ENCODE measurements around the gene VAV2. TPM values are rescaled to one million over a fixed set of nuclear protein-coding genes. Genes with fewer than 3 reads are reported as not detected.

Gene VAV2
- total RNA-seq, 1 donor from 2014 or later, result 8.3 TPM

GRCh38 chr9:133967024-133967741, 24.9 kb downstream of the VAV2 start:
- no peaks in the 10 kb centered on the region for H3K36me3 ChIP-seq
- peaks cover 12% of the 10 kb centered on the region for H3K4me1 ChIP-seq
- intact Hi-C loops (cut with DNase I), result no loop called here
- TF ChIP-seq POLR2A (IDR thresholded peaks at IDR 0.05) (no peak), POLR2AphosphoS5 (IDR thresholded peaks at IDR 0.05; ENCODE audit: insufficient read depth in 1 of 2, low read depth in 1 of 2) (no peak)
- TF ChIP-seq, protein P1, sequence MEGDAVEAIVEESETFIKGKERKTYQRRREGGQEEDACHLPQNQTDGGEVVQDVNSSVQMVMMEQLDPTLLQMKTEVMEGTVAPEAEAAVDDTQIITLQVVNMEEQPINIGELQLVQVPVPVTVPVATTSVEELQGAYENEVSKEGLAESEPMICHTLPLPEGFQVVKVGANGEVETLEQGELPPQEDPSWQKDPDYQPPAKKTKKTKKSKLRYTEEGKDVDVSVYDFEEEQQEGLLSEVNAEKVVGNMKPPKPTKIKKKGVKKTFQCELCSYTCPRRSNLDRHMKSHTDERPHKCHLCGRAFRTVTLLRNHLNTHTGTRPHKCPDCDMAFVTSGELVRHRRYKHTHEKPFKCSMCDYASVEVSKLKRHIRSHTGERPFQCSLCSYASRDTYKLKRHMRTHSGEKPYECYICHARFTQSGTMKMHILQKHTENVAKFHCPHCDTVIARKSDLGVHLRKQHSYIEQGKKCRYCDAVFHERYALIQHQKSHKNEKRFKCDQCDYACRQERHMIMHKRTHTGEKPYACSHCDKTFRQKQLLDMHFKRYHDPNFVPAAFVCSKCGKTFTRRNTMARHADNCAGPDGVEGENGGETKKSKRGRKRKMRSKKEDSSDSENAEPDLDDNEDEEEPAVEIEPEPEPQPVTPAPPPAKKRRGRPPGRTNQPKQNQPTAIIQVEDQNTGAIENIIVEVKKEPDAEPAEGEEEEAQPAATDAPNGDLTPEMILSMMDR (IDR thresholded peaks at IDR 0.05), result no peak
- no peak overlapping the region for H3K4me3 ChIP-seq
- no peaks in the 10 kb centered on the region for H3K9me3 ChIP-seq
- DNase-seq (ENCODE audit: extremely low spot score in 2 of 2), result no peak
- H3K27ac ChIP-seq, result no peak overlapping the region
- no peaks in the 10 kb centered on the region for H3K27me3 ChIP-seq

GRCh38 chr9:133964463-133964862, 27.7 kb downstream of the VAV2 start:
- TF ChIP-seq, protein P1 (IDR thresholded peaks at IDR 0.05), result no peak
- TF ChIP-seq POLR2AphosphoS5 (IDR thresholded peaks at IDR 0.05; ENCODE audit: insufficient read depth in 1 of 2, low read depth in 1 of 2), result no peak
- no peak for TF ChIP-seq POLR2A (IDR thresholded peaks at IDR 0.05)
- no peak overlapping the region for H3K4me3 ChIP-seq
- intact Hi-C loops (cut with DNase I), result no loop called here

DNA sequence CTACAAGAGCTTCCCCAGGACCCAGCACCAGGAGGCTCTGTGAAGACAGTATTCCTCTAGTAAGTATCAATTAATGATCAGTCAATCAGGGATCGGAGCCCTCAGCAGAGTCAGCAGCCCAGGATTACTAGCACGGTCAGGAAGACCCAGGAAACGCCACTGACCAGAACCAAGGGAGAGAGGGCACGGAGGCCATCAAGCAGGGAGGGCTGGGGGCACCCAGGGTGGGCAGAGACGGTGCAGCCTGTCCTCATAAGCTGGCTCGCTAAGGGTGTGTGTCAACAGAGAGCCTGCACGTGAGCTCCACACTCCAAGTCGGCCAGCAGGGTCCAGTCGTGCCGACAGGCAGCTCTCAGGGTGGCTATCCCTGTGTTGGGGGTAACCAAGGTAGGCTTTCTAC, 29.0 kb downstream of the VAV2 start:
- no peak overlapping the region for H3K27ac ChIP-seq
- no peaks in the 10 kb centered on the region for H3K27me3 ChIP-seq
- peaks cover 20% of the 10 kb centered on the region for H3K4me1 ChIP-seq
- H3K36me3 ChIP-seq, result no peaks in the 10 kb centered on the region
- DNase-seq (ENCODE audit: extremely low spot score in 2 of 2), result no peak
- no peak for TF ChIP-seq POLR2A (IDR thresholded peaks at IDR 0.05)
- TF ChIP-seq, protein P1 (IDR thresholded peaks at IDR 0.05), result no peak
- no peak for TF ChIP-seq POLR2AphosphoS5 (IDR thresholded peaks at IDR 0.05; ENCODE audit: insufficient read depth in 1 of 2, low read depth in 1 of 2)
- no peaks in the 10 kb centered on the region for H3K9me3 ChIP-seq
- intact Hi-C loops (cut with DNase I), result no loop called here
- no peak overlapping the region for H3K4me3 ChIP-seq

More at GRCh38 chr9:133964463-133964862, 27.7 kb downstream of the VAV2 start:
- Histone ChIP-seq H3K27me3 (no peaks in the 10 kb centered on the region), H3K4me1 (peaks cover 17% of the 10 kb centered on the region), H3K36me3 (no peaks in the 10 kb centered on the region), H3K9me3 (no peaks in the 10 kb centered on the region), H3K27ac (no peak overlapping the region)
- DNase-seq (ENCODE audit: extremely low spot score in 2 of 2), result no peak

DNA sequence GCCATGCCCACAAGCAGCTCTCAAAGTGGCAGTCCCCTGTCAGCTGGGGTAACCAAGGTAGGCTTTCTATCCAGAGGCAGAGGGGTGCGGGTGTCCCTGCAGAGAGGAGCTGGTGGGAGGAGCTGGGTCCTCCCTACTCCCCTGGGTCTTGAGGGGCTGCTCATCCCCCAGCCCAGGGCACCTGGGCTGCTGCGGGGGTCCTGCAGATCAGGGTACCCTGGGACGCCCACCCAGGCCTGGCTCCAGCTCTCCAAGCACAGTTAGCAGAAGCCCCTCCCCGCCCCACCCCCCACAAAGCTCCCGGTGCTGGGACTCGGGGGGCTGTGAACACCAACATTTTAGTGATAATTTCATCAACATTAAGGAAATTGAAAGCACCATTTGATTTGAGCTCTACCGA, 29.8 kb downstream of the VAV2 start:
- Histone ChIP-seq H3K4me1 (peaks cover 23% of the 10 kb centered on the region), H3K4me3 (no peak overlapping the region), H3K9me3 (no peaks in the 10 kb centered on the region), H3K27me3 (no peaks in the 10 kb centered on the region), H3K27ac (no peak overlapping the region), H3K36me3 (no peaks in the 10 kb centered on the region)
- intact Hi-C loops (cut with DNase I), result no loop called here
- DNase-seq (ENCODE audit: extremely low spot score in 2 of 2), result no peak
- TF ChIP-seq POLR2AphosphoS5 (IDR thresholded peaks at IDR 0.05; ENCODE audit: insufficient read depth in 1 of 2, low read depth in 1 of 2), result no peak
- TF ChIP-seq, protein P1 (IDR thresholded peaks at IDR 0.05), result no peak
